ENCODE results near the gene LGALSL.
"Not testable (repeated sequence)": the region's sequence is repeated elsewhere in the genome, so short reads cannot be mapped to it uniquely, and the experiment has no call there.

DNA sequence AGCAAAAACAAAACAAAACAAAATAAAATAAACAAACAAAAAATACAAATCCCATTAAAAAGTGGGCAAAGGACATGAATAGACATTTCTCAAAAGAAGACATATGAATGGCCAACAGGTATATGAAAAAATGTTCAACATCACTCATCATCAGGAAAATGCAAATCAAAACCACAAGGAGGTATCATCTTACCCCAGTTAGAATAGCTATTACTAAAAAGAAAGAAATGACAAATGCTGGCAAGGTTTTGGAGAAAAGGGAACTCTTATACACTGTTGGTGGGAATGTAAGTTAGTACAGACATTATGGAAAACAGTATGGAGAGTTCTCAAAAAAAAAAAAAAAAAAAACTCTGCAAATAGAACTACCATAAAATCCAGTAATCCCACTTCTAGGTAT, 8.0 kb upstream of the LGALSL start:
- TF ChIP-seq, protein P1, sequence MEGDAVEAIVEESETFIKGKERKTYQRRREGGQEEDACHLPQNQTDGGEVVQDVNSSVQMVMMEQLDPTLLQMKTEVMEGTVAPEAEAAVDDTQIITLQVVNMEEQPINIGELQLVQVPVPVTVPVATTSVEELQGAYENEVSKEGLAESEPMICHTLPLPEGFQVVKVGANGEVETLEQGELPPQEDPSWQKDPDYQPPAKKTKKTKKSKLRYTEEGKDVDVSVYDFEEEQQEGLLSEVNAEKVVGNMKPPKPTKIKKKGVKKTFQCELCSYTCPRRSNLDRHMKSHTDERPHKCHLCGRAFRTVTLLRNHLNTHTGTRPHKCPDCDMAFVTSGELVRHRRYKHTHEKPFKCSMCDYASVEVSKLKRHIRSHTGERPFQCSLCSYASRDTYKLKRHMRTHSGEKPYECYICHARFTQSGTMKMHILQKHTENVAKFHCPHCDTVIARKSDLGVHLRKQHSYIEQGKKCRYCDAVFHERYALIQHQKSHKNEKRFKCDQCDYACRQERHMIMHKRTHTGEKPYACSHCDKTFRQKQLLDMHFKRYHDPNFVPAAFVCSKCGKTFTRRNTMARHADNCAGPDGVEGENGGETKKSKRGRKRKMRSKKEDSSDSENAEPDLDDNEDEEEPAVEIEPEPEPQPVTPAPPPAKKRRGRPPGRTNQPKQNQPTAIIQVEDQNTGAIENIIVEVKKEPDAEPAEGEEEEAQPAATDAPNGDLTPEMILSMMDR (IDR thresholded peaks at IDR 0.05; ENCODE audit: low read length): not testable (repeated sequence)
- not testable (repeated sequence) for TF ChIP-seq EZH2 (optimal IDR thresholded peaks at IDR 0.05; ENCODE audit: low read depth, low read length)
